PC-9 (cell line): ENCODE results near the gene GNB1.

Experiments
- EZH2 ChIP-seq: fragments of 200-600 bp; sonication (generic); IDR thresholded peaks from 2 replicates; pipeline ENCODE4 v1.8.0; 2017; ENCODE audit warnings: antibody characterized with exemption, low read depth
- TF ChIP-seq, protein P1 (sequence below): fragments of 200-600 bp; sonication (generic); conservative IDR thresholded peaks from 2 replicates; pipeline ENCODE4 v1.6.1; 2017; ENCODE audit warnings: mixed run types, antibody characterized with exemption, mild to moderate bottlenecking, moderate library complexity

DNA sequence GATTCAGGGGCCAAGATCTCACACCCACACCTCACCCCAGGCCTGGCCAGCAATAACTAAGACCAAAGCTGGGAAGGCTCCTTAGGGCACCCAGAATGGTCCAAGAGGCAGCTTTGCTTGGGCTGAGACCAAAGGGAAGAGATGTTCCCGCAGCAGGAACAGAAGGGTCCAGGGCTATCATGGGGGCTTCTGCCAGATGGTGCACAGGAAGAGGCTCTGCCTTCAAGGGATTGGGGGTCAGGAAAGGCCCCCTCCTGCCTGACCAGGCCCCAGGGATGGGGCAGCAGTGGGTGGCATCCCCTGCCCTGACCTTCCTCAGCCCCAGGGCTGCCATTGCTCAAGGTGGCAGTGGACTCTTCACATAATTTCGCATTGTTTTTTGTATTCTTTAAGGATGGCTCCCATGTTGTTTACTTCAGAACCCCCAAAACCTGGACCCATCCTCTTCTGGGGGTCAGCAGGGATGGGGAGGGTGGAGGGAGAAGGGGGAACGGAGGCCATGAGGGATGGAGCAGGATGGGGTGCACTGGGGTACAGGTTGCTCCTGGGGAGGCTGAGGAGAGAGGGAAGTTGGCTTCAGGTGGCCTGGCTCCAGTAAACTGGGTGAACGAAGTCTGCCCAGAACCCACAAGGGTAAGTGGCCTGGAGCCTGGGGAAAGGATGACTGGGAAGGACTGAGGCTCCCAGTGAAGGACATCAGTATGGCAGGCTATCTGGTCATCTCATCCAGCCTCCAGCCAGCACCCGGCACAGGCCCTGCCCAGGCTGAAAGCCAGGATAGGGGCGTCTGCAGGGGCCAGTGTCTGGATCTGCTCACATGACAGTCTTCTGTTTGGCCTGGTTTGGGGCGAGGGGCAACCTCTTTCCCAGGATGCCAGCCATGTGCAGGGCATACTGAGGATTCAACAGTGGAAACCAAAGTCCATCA, 110.0 kb downstream of the GNB1 start:
- TF ChIP-seq, protein P1, sequence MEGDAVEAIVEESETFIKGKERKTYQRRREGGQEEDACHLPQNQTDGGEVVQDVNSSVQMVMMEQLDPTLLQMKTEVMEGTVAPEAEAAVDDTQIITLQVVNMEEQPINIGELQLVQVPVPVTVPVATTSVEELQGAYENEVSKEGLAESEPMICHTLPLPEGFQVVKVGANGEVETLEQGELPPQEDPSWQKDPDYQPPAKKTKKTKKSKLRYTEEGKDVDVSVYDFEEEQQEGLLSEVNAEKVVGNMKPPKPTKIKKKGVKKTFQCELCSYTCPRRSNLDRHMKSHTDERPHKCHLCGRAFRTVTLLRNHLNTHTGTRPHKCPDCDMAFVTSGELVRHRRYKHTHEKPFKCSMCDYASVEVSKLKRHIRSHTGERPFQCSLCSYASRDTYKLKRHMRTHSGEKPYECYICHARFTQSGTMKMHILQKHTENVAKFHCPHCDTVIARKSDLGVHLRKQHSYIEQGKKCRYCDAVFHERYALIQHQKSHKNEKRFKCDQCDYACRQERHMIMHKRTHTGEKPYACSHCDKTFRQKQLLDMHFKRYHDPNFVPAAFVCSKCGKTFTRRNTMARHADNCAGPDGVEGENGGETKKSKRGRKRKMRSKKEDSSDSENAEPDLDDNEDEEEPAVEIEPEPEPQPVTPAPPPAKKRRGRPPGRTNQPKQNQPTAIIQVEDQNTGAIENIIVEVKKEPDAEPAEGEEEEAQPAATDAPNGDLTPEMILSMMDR, result no peak
- no peak for TF ChIP-seq EZH2
